ENCODE results near the gene NRXN3.

The NRXN3 gene

GRCh38 chr14:78188882-78189281 is 18.7 kb downstream of the NRXN3 start:
- Histone ChIP-seq H3K27me3 (ENCODE audit: control insufficient read depth in 5 of 5, insufficient read depth in 4 of 5, low read length in 5 of 5) (peaks cover 0 to 4% (median 0%) of the 10 kb centered on the region in 5 donors), H3K9ac (ENCODE audit: low read length in 5 of 5) (no peak overlapping the region), H3K4me1 (ENCODE audit: control insufficient read depth in 5 of 5, insufficient read depth in 5 of 5, low read length in 5 of 5) (no peaks in the 10 kb centered on the region), H3K9me3 (ENCODE audit: control insufficient read depth in 5 of 5, low read length in 5 of 5) (no peaks in the 10 kb centered on the region), H3K36me3 (ENCODE audit: control insufficient read depth in 5 of 5, insufficient read depth in 5 of 5, low read length in 5 of 5) (no peaks in the 10 kb centered on the region), H3K27ac (ENCODE audit: low read depth, low read length) (no peak overlapping the region), H3K4me3 (ENCODE audit: low read depth in 1 of 5, low read length in 5 of 5) (no peak overlapping the region)

GRCh38 chr14:78195431-78195830 is 25.3 kb downstream of the NRXN3 start:
- H3K36me3 ChIP-seq (ENCODE audit: control insufficient read depth in 5 of 5, insufficient read depth in 5 of 5, low read length in 5 of 5) = no peaks in the 10 kb centered on the region
- H3K4me3 ChIP-seq (ENCODE audit: low read depth in 1 of 5, low read length in 5 of 5) = no peak overlapping the region

DNA sequence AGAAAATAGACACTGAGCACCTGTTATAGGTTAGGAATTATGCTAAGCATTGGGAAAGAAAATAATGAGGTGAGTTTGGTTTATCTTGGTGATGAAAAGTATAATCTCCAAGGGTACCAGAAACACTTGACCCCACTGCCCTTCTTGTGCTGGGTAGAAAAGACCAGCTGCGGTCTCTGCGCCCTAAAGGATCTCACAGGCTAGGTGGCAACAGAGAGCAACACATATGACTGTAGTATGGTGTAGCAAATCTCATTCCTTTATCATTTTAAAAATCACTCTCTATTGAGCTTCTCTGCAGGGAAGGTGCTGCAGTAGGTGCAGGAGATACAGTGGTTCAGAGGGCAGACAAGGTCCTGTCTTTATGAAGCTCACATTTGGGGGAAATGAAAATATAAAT is 26.1 kb downstream of the NRXN3 start:
- H3K27me3 ChIP-seq (ENCODE audit: control insufficient read depth in 5 of 5, insufficient read depth in 4 of 5, low read length in 5 of 5) = peaks cover 0 to 3% (median 0%) of the 10 kb centered on the region in 5 donors
- no peak overlapping the region for H3K9ac ChIP-seq (ENCODE audit: low read length in 5 of 5)
- H3K4me1 ChIP-seq (ENCODE audit: control insufficient read depth in 5 of 5, insufficient read depth in 5 of 5, low read length in 5 of 5) = no peaks in the 10 kb centered on the region
- H3K9me3 ChIP-seq (ENCODE audit: control insufficient read depth in 5 of 5, low read length in 5 of 5) = peaks cover 0 to 6% (median 0%) of the 10 kb centered on the region in 5 donors
- no peak overlapping the region for H3K27ac ChIP-seq (ENCODE audit: low read depth, low read length)
- H3K4me3 ChIP-seq (ENCODE audit: low read depth in 1 of 5, low read length in 5 of 5) = no peak overlapping the region
- no peaks in the 10 kb centered on the region for H3K36me3 ChIP-seq (ENCODE audit: control insufficient read depth in 5 of 5, insufficient read depth in 5 of 5, low read length in 5 of 5)

More at GRCh38 chr14:78195431-78195830, 25.3 kb downstream of the NRXN3 start:
- peaks cover 0 to 6% (median 0%) of the 10 kb centered on the region in 5 donors for H3K9me3 ChIP-seq (ENCODE audit: control insufficient read depth in 5 of 5, low read length in 5 of 5)
- peaks cover 0 to 4% (median 0%) of the 10 kb centered on the region in 5 donors for H3K27me3 ChIP-seq (ENCODE audit: control insufficient read depth in 5 of 5, insufficient read depth in 4 of 5, low read length in 5 of 5)
- no peak overlapping the region for H3K27ac ChIP-seq (ENCODE audit: low read depth, low read length)
- H3K4me1 ChIP-seq (ENCODE audit: control insufficient read depth in 5 of 5, insufficient read depth in 5 of 5, low read length in 5 of 5) = no peaks in the 10 kb centered on the region
- no peak overlapping the region for H3K9ac ChIP-seq (ENCODE audit: low read length in 5 of 5)

GRCh38 chr14:78197051-78197450 is 26.9 kb downstream of the NRXN3 start:
- Histone ChIP-seq H3K9ac (ENCODE audit: low read length in 5 of 5) (no peak overlapping the region), H3K9me3 (ENCODE audit: control insufficient read depth in 5 of 5, low read length in 5 of 5) (peaks cover 0 to 6% (median 0%) of the 10 kb centered on the region in 5 donors), H3K36me3 (ENCODE audit: control insufficient read depth in 5 of 5, insufficient read depth in 5 of 5, low read length in 5 of 5) (no peaks in the 10 kb centered on the region)

DNA sequence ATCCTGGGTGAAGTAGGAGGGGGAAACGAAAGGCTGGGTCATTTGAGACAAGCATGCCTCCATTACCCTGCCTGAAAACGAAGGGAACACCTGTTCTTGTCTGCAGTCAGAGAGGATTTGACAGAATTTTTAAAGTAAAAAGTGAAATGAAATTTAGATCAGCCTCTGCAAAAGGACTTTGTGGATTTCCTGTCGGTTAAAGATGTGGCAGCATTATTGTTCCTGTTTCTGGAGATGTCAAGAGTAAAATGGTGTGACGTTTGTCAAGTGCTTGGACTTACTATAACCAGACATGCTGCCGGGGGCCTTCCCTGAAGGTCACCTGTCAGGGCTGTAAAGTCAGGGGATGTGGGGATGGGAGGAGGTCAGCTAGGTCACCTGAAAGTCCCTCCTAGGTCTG is 32.0 kb downstream of the NRXN3 start:
- H3K9me3 ChIP-seq (ENCODE audit: control insufficient read depth in 5 of 5, low read length in 5 of 5) = peaks cover 0 to 6% (median 0%) of the 10 kb centered on the region in 5 donors
- no peaks in the 10 kb centered on the region for H3K27me3 ChIP-seq (ENCODE audit: control insufficient read depth in 5 of 5, insufficient read depth in 4 of 5, low read length in 5 of 5)
- no peak overlapping the region for H3K4me3 ChIP-seq (ENCODE audit: low read depth in 1 of 5, low read length in 5 of 5)
- no peak overlapping the region for H3K27ac ChIP-seq (ENCODE audit: low read depth, low read length)
- H3K9ac ChIP-seq (ENCODE audit: low read length in 5 of 5) = no peak overlapping the region
- no peaks in the 10 kb centered on the region for H3K4me1 ChIP-seq (ENCODE audit: control insufficient read depth in 5 of 5, insufficient read depth in 5 of 5, low read length in 5 of 5)
- H3K36me3 ChIP-seq (ENCODE audit: control insufficient read depth in 5 of 5, insufficient read depth in 5 of 5, low read length in 5 of 5) = no peaks in the 10 kb centered on the region

More at GRCh38 chr14:78197051-78197450, 26.9 kb downstream of the NRXN3 start:
- Histone ChIP-seq H3K4me3 (ENCODE audit: low read depth in 1 of 5, low read length in 5 of 5) (no peak overlapping the region), H3K27me3 (ENCODE audit: control insufficient read depth in 5 of 5, insufficient read depth in 4 of 5, low read length in 5 of 5) (peaks cover 0 to 3% (median 0%) of the 10 kb centered on the region in 5 donors), H3K27ac (ENCODE audit: low read depth, low read length) (no peak overlapping the region), H3K4me1 (ENCODE audit: control insufficient read depth in 5 of 5, insufficient read depth in 5 of 5, low read length in 5 of 5) (no peaks in the 10 kb centered on the region)

GRCh38 chr14:78202976-78203375 is 32.8 kb downstream of the NRXN3 start:
- Histone ChIP-seq H3K36me3 (ENCODE audit: control insufficient read depth in 5 of 5, insufficient read depth in 5 of 5, low read length in 5 of 5) (no peaks in the 10 kb centered on the region), H3K9ac (ENCODE audit: low read length in 5 of 5) (no peak overlapping the region), H3K4me1 (ENCODE audit: control insufficient read depth in 5 of 5, insufficient read depth in 5 of 5, low read length in 5 of 5) (no peaks in the 10 kb centered on the region), H3K27ac (ENCODE audit: low read depth, low read length) (no peak overlapping the region), H3K27me3 (ENCODE audit: control insufficient read depth in 5 of 5, insufficient read depth in 4 of 5, low read length in 5 of 5) (no peaks in the 10 kb centered on the region), H3K4me3 (ENCODE audit: low read depth in 1 of 5, low read length in 5 of 5) (no peak overlapping the region), H3K9me3 (ENCODE audit: control insufficient read depth in 5 of 5, low read length in 5 of 5) (peaks cover 0 to 4% (median 0%) of the 10 kb centered on the region in 5 donors)

DNA sequence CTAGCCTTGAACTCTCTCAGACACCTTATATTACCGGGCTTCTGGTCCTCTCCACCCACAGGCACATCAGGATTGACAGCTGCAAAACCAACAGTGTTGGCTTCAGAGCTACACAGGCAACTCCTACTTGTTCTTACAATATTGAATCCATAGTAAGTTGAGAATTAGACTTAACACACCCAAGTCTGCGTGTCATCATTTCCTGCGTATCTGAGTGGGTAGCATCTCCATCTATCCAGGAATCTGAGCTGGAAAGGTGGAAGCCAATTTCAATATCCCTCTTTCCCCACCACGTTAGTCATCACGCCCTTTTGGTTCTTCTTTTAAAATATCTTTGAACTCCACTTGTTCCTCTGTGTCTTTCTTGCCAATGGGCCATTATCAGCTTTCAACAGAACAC is 37.2 kb downstream of the NRXN3 start:
- Histone ChIP-seq H3K36me3 (ENCODE audit: control insufficient read depth in 5 of 5, insufficient read depth in 5 of 5, low read length in 5 of 5) (no peaks in the 10 kb centered on the region), H3K9ac (ENCODE audit: low read length in 5 of 5) (no peak overlapping the region), H3K27me3 (ENCODE audit: control insufficient read depth in 5 of 5, insufficient read depth in 4 of 5, low read length in 5 of 5) (no peaks in the 10 kb centered on the region), H3K27ac (ENCODE audit: low read depth, low read length) (no peak overlapping the region), H3K4me1 (ENCODE audit: control insufficient read depth in 5 of 5, insufficient read depth in 5 of 5, low read length in 5 of 5) (no peaks in the 10 kb centered on the region), H3K4me3 (ENCODE audit: low read depth in 1 of 5, low read length in 5 of 5) (no peak overlapping the region), H3K9me3 (ENCODE audit: control insufficient read depth in 5 of 5, low read length in 5 of 5) (peaks cover 2 to 23% (median 10%) of the 10 kb centered on the region in 5 donors)

GRCh38 chr14:78220273-78220672 is 50.1 kb downstream of the NRXN3 start:
- no peak overlapping the region for H3K27ac ChIP-seq (ENCODE audit: low read depth, low read length)
- H3K4me3 ChIP-seq (ENCODE audit: low read depth in 1 of 5, low read length in 5 of 5) = no peak overlapping the region
- H3K36me3 ChIP-seq (ENCODE audit: control insufficient read depth in 5 of 5, insufficient read depth in 5 of 5, low read length in 5 of 5) = no peaks in the 10 kb centered on the region
- H3K9me3 ChIP-seq (ENCODE audit: control insufficient read depth in 5 of 5, low read length in 5 of 5) = peaks cover 0 to 5% (median 0%) of the 10 kb centered on the region in 5 donors
- peaks cover 0 to 2% (median 0%) of the 10 kb centered on the region in 5 donors for H3K4me1 ChIP-seq (ENCODE audit: control insufficient read depth in 5 of 5, insufficient read depth in 5 of 5, low read length in 5 of 5)
- no peak overlapping the region for H3K9ac ChIP-seq (ENCODE audit: low read length in 5 of 5)
- H3K27me3 ChIP-seq (ENCODE audit: control insufficient read depth in 5 of 5, insufficient read depth in 4 of 5, low read length in 5 of 5) = no peaks in the 10 kb centered on the region

DNA sequence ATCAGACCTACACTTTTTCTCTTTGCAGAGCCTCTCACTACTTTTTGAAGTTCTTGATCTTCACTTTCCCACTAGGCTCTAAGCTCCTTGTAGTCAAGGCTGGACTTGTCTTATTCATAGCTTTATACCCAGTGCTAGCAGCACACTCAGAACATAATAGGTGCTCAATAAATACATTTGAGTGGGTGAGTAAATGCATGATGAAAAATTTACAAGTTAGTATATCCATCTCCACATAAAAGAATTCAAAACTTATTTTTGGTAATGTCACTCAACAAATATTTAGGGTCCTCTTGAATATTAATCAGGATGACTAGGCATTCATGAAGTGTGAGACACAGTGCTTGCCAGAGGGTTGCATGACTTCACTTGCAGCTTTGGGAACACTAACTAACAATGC is 52.6 kb downstream of the NRXN3 start:
- Histone ChIP-seq H3K27me3 (ENCODE audit: control insufficient read depth in 5 of 5, insufficient read depth in 4 of 5, low read length in 5 of 5) (peaks cover 0 to 2% (median 0%) of the 10 kb centered on the region in 5 donors), H3K9me3 (ENCODE audit: control insufficient read depth in 5 of 5, low read length in 5 of 5) (peaks cover 0 to 5% (median 0%) of the 10 kb centered on the region in 5 donors), H3K36me3 (ENCODE audit: control insufficient read depth in 5 of 5, insufficient read depth in 5 of 5, low read length in 5 of 5) (no peaks in the 10 kb centered on the region), H3K27ac (ENCODE audit: low read depth, low read length) (no peak overlapping the region), H3K4me1 (ENCODE audit: control insufficient read depth in 5 of 5, insufficient read depth in 5 of 5, low read length in 5 of 5) (no peaks in the 10 kb centered on the region), H3K9ac (ENCODE audit: low read length in 5 of 5) (no peak overlapping the region), H3K4me3 (ENCODE audit: low read depth in 1 of 5, low read length in 5 of 5) (no peak overlapping the region)

GRCh38 chr14:78227248-78228077 is 57.3 kb downstream of the NRXN3 start:
- Histone ChIP-seq H3K9ac (ENCODE audit: low read length in 5 of 5) (no peak overlapping the region), H3K9me3 (ENCODE audit: control insufficient read depth in 5 of 5, low read length in 5 of 5) (no peaks in the 10 kb centered on the region), H3K36me3 (ENCODE audit: control insufficient read depth in 5 of 5, insufficient read depth in 5 of 5, low read length in 5 of 5) (no peaks in the 10 kb centered on the region), H3K4me1 (ENCODE audit: control insufficient read depth in 5 of 5, insufficient read depth in 5 of 5, low read length in 5 of 5) (no peaks in the 10 kb centered on the region), H3K4me3 (ENCODE audit: low read depth in 1 of 5, low read length in 5 of 5) (no peak overlapping the region), H3K27ac (ENCODE audit: low read depth, low read length) (no peak overlapping the region), H3K27me3 (ENCODE audit: control insufficient read depth in 5 of 5, insufficient read depth in 4 of 5, low read length in 5 of 5) (peaks cover 0 to 10% (median 2%) of the 10 kb centered on the region in 5 donors)
